Measurements from ENCODE around the gene SLC35F3.

DNA sequence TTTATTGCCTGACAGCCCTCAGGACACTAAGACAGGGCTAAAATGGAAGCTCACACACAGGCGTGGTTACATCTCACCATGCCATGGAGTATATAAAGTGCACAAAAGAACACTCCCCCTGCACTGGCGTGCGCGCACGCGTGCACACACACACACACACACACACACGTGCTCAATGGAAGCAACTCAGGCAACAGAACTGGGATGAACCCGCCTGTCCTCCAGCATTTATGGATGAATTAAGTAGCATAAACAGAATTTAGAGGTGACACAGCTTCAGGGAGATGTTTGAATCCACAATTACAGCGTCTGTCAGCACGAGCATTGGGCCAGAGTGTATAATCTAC, 322.3 kb downstream of the SLC35F3 start:
- no peak for TF ChIP-seq POLR2A (IDR thresholded peaks at IDR 0.05)
- TF ChIP-seq, protein P1, sequence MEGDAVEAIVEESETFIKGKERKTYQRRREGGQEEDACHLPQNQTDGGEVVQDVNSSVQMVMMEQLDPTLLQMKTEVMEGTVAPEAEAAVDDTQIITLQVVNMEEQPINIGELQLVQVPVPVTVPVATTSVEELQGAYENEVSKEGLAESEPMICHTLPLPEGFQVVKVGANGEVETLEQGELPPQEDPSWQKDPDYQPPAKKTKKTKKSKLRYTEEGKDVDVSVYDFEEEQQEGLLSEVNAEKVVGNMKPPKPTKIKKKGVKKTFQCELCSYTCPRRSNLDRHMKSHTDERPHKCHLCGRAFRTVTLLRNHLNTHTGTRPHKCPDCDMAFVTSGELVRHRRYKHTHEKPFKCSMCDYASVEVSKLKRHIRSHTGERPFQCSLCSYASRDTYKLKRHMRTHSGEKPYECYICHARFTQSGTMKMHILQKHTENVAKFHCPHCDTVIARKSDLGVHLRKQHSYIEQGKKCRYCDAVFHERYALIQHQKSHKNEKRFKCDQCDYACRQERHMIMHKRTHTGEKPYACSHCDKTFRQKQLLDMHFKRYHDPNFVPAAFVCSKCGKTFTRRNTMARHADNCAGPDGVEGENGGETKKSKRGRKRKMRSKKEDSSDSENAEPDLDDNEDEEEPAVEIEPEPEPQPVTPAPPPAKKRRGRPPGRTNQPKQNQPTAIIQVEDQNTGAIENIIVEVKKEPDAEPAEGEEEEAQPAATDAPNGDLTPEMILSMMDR (IDR thresholded peaks at IDR 0.05 in 4 of 5, conservative IDR thresholded peaks at IDR 0.05 in 1 of 5): no peak
